SIG-M5 treated with dmso at 0.1 percent for 504 hours (cell line): Measurements from ENCODE around the gene AUTS2.
"Not testable (repeated sequence)": the region's sequence is repeated elsewhere in the genome, so short reads cannot be mapped to it uniquely, and the experiment has no call there.

Source experiments
- DNase-seq: peaks from one replicate; lab custom pipeline; 2025; ENCODE audit not compliant: unreplicated experiment; lab: John Stamatoyannopoulos, UW

The AUTS2 gene

GRCh38 chr7:70275570-70275969 lies 677.3 kb downstream of the AUTS2 start:
- DNase-seq: not testable (repeated sequence)

GRCh38 chr7:70285187-70285586 lies 686.9 kb downstream of the AUTS2 start:
- DNase-seq: no peak

GRCh38 chr7:70285854-70286253 lies 687.6 kb downstream of the AUTS2 start:
- no peak for DNase-seq

GRCh38 chr7:70288781-70289456 lies 690.6 kb downstream of the AUTS2 start:
- no peak for DNase-seq

- DNase-seq: no peak
Observed at GRCh38 chr7:70292716-70293115, 694.4 kb downstream of the AUTS2 start.

DNA sequence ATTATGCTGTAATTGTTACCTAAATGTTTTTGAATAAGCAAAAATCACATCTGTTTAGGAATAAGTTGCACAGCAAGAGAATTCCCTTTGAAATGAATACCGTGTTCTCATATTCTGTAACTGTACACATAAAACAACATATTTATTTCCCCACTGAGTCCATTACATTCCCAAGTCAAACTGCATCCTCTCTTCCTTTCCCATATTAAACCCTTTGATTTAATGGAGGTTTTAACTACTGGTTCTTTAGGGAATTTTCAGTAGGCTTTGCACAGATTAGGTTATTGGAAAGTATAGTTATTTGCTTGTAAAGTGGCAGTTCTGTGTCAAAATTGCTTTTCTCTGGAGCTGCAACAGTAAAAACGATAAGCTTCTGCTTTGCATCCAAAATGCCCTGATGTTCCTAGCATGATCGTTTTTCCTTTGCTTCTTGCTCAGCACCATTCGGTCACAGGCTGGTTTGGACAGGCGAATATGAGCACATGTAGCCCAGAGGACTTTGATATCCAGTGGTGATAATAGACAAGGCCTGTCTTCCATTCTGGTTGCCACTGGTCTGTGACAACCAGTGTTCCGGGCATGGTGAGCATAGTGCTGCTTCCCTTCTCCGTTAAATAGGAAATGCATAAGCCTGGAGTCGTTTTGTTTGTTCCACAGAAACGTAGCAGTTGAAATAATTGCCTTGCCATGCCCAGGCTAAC lies 696.1 kb downstream of the AUTS2 start:
- DNase-seq: no peak

- no peak for DNase-seq
Observed at GRCh38 chr7:70298780-70299471, 700.7 kb downstream of the AUTS2 start.

DNA sequence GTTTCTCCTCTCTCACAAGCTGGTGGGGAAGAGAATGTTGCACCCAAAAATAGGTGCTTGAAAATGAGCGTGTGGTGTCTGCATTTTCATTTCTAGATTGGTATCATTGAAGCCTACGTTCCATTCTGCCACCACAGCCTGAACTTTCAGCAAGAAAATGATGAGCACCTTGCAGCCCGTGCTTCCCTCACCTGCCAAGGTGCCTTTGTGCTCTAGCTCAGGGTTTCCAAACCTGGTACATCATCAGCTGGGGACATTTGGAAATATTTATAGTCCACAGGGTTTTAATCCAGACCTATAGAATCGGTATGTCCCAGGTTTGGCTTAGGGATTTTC lies 701.2 kb downstream of the AUTS2 start:
- DNase-seq: no peak

DNA sequence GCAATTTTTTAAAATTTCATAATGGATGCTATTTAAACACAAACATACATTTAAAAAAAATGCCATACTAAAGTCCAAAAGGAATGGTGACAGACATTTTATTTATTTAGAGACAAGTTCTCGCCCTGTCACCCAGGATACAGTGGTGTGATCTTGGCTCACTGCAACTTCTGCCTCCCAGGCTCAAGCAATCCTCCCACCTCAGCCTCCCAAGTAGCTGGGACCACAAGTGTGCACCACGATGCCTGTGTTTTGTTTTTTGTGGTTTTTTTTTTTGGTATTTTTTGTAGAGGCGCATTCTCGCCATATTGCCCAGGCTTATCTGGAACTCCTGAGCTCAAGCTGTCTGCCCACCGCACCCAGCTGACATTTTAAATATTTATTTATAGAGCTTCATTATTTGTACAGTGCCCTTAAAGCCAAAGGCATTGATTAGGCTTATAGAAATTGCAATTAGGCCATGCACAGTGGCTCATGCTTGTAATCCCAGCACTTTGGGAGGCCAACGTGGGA lies 703.5 kb downstream of the AUTS2 start:
- no peak for DNase-seq

DNA sequence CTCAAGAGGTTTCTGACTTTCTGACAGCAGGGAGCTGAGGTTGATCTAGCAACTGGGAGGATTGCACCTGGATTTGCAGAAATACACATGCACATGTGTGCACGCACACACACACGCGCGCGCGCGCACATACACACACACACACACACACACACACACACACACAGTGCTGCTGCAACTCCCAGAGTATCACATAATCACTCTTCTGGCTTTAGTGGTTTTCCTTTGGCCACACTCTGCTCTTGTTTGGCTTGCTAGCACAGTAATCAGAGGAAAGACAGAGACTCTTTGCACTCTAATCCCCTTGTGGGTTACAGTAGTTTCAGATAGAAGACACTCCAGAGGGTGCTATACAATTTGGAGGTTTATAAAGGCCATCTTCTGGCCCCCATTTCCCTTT lies 705.0 kb downstream of the AUTS2 start:
- no peak for DNase-seq

DNA sequence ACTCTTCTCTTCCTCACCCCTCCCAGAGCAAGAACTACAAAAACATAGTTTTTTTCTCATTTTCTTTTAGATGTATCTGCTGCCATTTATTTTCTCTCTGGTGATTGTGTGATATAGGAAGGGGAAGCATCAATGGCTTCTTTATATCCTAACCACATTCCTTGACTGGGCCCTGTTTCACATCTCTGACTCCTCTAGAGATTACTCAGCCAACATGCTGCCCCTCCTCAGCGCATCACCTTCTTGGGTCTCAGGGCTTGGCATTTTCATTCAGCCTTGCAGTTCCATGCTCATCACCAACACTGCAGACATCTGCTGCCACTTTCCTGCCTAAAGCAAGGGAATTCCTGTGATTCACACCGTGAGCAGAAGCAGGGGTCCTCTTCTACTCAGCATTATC lies 705.5 kb downstream of the AUTS2 start:
- DNase-seq: no peak

DNA sequence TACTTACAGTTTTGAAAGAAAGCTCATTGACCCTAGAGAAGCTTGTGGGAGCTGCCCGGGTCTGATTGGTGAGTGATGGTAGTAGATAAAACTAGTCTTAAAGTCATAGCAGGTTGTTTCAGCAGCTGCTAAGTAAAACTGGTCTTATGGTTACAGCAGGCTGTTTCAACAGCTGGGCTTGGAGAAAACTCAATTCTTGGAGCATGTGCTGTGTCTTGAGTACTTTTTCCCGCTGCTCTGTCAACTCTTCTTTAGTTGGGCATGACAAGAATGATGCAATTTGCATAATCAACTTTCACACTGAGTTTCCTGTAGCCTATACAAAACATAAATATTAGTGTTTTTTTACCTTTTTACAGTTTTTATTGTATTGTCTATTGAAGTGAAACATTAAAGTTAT lies 707.9 kb downstream of the AUTS2 start:
- no peak for DNase-seq

- DNase-seq: no peak
Observed at GRCh38 chr7:70307544-70308106, 709.4 kb downstream of the AUTS2 start.

GRCh38 chr7:70312336-70312735 lies 714.1 kb downstream of the AUTS2 start:
- DNase-seq: no peak

DNA sequence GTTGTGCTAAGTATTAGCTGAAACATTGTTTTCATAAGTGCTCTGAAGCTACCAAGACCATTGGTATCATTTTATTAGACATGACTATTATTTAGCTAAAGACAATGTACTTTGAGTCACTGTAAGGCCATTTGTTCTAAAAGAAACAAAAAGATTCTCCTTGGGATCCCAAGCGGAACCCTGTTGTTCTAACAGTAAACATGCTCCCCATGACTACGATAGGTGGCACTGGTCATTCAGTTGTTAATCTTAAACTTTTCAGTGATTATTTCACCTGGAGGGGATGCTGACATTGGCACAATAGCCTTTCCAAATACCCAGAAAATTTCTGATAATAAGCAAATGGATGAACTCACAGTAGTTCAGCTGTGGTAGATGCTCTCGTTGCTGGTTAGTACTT lies 715.0 kb downstream of the AUTS2 start:
- no peak for DNase-seq

GRCh38 chr7:70313687-70314086 lies 715.4 kb downstream of the AUTS2 start:
- DNase-seq: no peak

DNA sequence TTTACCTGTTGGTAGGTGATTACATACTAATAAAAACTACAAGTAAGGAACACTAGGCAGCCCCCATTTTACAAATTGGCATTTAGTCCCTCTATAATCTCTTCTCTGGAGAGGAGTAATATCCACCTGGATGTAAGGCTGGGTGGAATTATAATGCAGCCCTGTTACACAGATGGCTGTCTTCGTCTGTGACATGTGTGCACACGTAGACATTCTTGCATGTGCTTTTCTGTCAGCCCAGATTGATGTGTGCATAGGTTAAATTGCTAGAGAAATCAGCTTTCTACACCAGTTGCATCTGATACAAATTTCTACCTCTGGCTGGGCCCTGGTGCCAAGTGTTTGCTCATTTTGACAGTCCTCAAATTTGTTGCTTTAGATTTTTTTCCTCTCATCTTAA lies 715.9 kb downstream of the AUTS2 start:
- DNase-seq: no peak

GRCh38 chr7:70316745-70317144 lies 718.5 kb downstream of the AUTS2 start:
- DNase-seq: no peak

GRCh38 chr7:70317356-70317755 lies 719.1 kb downstream of the AUTS2 start:
- no peak for DNase-seq

DNA sequence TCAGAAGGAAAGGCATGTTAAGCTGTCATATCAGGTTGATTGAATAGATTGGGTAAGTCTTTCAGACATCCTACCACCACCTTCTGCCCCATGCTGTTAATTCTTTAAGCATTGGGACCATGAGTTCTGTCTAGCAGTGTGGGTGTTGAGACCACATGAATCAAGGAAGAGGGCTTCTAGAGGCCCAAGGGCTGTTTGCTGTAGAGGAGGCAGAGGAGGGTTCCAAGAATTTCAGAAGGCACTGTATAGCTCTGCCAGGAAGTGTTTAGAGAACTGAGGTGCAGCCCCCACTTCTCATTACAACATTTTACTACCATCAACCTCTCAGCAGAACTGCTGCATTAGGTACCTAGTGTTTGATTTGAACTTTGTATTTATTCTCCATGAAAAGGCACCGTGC lies 720.2 kb downstream of the AUTS2 start:
- DNase-seq: no peak

DNA sequence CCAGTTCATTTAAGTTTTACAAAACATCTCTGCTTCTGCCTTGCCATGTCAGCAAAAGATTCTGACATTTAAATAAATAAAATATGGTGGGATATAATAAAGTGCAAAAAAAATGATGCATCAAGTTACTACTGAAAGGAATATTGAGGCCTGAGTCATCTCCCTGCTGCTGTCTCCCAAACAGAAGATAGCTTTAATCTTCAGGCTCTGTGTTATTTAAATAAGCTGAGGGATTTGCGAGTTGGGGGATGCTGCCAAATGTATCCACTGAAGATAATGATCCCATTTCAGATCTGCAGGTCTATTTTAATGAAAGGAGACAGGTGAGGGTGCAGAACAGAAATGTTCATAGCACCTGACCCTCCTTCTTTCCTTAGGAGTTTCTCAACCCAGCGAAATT lies 720.8 kb downstream of the AUTS2 start:
- no peak for DNase-seq
